Fibroblast of pulmonary artery (primary cell): ENCODE data around the gene ATP8B4.

Experiments used
- DNase-seq: peaks from one replicate; pipeline ENCODE4 v3.0.0-alpha.2; 2010; ENCODE audit warnings: low read depth
- H3K4me3 ChIP-seq: replicated peaks from 2 replicates; pipeline ENCODE4 v1.5.1; 2011; ENCODE audit warnings: low read depth, mild to moderate bottlenecking, control low read depth, low read length, moderate library complexity
- TF ChIP-seq, protein P1 (sequence below): IDR thresholded peaks from 2 replicates; pipeline ENCODE4 v1.5.1; 2011; ENCODE audit warnings: mild to moderate bottlenecking, control low read depth, low read length, inconsistent platforms; ENCODE audit errors: missing control alignments

ATP8B4 gene

DNA sequence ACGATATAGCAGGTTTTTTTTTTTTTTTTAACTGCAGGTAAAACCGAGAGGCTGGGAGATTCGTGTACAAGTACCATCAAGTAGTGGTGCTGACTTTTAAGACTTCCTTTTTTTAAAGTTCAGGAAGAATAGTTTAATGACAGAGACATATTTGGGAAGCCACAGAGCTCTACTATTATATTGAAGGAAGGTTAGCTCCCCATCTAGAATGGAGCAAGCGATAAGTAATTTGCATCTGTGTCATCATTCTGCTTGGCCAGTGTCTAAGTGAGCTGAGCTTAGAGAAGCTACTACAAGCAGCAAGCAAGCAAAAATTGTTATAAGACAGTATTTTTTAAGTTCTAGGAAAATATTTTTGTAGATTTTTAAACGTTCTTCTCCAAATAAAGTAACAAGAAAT, 203.2 kb downstream of the ATP8B4 start:
- no peak for DNase-seq
- TF ChIP-seq, protein P1, sequence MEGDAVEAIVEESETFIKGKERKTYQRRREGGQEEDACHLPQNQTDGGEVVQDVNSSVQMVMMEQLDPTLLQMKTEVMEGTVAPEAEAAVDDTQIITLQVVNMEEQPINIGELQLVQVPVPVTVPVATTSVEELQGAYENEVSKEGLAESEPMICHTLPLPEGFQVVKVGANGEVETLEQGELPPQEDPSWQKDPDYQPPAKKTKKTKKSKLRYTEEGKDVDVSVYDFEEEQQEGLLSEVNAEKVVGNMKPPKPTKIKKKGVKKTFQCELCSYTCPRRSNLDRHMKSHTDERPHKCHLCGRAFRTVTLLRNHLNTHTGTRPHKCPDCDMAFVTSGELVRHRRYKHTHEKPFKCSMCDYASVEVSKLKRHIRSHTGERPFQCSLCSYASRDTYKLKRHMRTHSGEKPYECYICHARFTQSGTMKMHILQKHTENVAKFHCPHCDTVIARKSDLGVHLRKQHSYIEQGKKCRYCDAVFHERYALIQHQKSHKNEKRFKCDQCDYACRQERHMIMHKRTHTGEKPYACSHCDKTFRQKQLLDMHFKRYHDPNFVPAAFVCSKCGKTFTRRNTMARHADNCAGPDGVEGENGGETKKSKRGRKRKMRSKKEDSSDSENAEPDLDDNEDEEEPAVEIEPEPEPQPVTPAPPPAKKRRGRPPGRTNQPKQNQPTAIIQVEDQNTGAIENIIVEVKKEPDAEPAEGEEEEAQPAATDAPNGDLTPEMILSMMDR = no peak
- no peak overlapping the region for H3K4me3 ChIP-seq

DNA sequence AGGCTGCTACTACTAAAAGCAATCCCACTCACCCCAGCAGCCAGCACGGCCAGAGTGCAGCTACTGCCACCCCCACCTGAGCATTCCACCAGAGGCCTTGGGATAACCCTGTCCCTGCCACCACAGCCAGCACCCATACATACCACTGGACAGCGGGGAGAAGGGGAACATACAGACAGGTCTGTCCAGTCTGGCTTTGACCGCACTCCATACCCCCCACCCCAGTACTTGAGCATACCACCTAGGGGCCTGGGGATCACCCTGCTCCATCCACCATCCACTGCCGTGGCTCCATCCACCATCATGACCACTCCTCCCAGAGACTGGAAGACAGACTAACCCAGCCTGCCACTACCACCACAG, 210.1 kb downstream of the ATP8B4 start:
- H3K4me3 ChIP-seq = no peak overlapping the region
- TF ChIP-seq, protein P1 = no peak
- no peak for DNase-seq

DNA sequence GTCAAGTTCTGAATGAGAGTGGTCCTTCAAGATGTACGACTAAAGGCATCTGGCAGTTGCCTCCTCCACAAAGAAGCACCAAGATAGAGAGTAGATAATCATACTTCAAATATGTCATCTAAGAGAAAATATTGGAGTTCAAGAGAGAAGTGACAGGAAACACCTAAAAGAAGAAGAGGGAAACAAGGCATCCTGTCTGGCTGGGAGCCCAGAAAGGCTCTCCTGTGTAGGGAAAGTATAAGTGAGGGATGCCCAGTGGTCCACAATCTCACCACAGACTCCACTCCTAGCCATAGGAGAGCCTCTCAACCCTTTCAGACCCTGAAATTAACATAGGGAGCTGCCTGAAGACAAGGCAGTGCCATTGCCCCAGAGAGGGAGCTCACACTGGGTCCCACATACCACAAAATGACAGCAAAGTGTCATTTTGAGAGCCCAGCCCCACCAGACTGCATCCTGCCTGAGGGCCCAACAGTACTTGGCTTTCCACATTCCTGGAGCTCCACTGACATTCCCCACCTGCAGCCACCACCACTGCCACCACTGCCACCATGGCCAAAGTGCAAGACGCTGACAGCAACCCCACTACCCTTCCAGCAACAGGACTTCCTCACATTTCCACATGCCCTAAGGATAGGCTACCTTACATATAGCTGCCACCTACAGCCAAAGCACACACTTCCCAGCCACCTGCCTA, 210.6 kb downstream of the ATP8B4 start:
- TF ChIP-seq, protein P1 = no peak
- no peak for DNase-seq
- no peak overlapping the region for H3K4me3 ChIP-seq

GRCh38 chr15:49906966-49907365, 212.1 kb downstream of the ATP8B4 start:
- TF ChIP-seq, protein P1 = no peak
- no peak overlapping the region for H3K4me3 ChIP-seq
- DNase-seq = no peak

- no peak for DNase-seq
- TF ChIP-seq, protein P1 = no peak
- no peak overlapping the region for H3K4me3 ChIP-seq
Measured at GRCh38 chr15:49905221-49905620, 213.8 kb downstream of the ATP8B4 start.

DNA sequence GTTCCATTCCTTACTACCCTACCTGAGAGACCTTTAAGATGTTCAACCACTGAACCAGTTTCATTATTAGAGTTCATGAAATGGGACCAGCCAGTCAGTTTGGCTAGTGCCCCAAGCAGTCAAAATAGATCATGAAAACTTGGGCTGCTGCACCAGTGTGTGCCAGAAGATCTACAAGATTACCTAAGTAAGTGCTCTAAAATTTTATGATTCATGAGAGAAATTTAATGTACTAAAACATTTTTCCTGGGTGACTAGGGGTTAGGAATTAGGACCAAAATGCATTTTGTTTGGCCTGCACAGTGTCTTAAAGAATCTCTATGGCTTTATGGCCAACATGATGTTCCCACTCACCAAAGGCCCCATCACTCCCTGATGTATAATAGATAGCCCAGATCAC, 214.7 kb downstream of the ATP8B4 start:
- TF ChIP-seq, protein P1 = no peak
- no peak overlapping the region for H3K4me3 ChIP-seq
- no peak for DNase-seq

DNA sequence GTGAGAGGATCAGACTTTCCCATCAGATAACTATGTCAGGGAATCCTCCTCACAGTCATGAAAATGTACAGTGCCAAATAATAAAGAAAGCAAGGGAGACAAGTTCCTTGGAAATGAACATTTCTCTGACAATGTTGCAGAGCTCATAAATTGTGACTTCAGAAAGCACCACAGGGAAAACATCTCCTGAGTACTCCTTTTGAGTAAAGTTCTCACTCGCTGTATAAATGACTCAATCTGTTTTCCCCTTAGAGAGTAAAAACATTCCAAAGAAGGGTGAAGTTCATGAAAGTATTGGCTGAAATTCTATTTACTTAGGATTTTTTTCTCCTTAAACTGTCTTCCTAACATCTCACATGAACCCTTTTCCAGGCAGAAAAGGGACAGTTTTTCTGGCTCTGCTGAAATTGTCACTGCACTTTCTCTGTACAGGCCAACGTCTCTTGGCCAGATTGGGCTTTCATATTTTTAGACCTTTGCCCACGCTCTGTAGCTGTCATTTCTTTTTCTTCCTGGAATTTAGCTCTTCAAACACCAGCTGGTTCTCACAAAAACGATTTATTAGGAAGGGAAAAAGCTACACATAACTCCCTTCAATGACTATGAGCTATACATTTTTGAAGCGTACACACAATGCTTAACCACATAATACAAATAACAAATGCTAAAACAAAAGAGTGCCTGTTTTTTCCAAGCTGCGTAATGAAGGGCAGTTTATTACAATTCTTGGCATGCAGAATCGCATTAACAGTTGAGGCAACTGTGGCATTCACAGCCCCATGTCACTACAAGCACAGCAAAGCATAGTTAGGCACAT, 216.1 kb downstream of the ATP8B4 start:
- H3K4me3 ChIP-seq = no peak overlapping the region
- TF ChIP-seq, protein P1 = no peak
- DNase-seq = peak; percentile 80
